ENCODE data around the gene ST6GALNAC5.

DNA sequence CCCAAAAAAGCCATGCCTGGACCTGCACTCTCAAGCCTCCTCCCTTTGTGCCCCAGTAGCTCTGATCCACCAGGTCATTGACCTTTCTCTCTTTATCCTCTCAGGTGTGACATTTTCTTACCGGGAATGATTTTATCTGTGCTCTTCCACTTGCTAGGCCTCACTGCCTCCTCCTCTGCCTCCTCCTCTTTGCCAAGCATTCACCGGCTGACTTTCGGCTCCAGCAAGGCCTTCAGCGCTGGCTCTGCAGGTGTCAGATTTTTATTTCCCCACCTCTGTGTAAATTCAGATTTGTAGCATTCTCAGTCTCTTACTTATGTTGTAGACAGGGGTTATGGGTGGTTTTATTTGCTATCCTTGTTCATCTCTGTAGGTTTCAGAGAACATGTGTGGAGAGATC is 91.5 kb downstream of the ST6GALNAC5 start:
- TF ChIP-seq, protein P1, sequence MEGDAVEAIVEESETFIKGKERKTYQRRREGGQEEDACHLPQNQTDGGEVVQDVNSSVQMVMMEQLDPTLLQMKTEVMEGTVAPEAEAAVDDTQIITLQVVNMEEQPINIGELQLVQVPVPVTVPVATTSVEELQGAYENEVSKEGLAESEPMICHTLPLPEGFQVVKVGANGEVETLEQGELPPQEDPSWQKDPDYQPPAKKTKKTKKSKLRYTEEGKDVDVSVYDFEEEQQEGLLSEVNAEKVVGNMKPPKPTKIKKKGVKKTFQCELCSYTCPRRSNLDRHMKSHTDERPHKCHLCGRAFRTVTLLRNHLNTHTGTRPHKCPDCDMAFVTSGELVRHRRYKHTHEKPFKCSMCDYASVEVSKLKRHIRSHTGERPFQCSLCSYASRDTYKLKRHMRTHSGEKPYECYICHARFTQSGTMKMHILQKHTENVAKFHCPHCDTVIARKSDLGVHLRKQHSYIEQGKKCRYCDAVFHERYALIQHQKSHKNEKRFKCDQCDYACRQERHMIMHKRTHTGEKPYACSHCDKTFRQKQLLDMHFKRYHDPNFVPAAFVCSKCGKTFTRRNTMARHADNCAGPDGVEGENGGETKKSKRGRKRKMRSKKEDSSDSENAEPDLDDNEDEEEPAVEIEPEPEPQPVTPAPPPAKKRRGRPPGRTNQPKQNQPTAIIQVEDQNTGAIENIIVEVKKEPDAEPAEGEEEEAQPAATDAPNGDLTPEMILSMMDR (IDR thresholded peaks at IDR 0.05; ENCODE audit: insufficient read depth, low read length, poor library complexity, severe bottlenecking): no peak
- no peak for TF ChIP-seq EZH2phosphoT487 (conservative IDR thresholded peaks at IDR 0.05; ENCODE audit: low read length)

Data from SU-DHL-6 (cell line).